NCI-H345 (cell line): Measurements from ENCODE around the gene PROM1.
A peak's percentile ranks its signal among the peaks of the same experiment; 100 is the strongest.

ENCODE experiments used
- DNase-seq: peaks from one replicate; lab custom pipeline; 2025; lab: John Stamatoyannopoulos, UW

The PROM1 gene

GRCh38 chr4:16109256-16109655 lies 25.4 kb upstream of the PROM1 start:
- DNase-seq = no peak

- DNase-seq = no peak
Observed at GRCh38 chr4:16106956-16107355, 23.1 kb upstream of the PROM1 start.

- no peak for DNase-seq
Observed at GRCh38 chr4:16104520-16104919, 20.7 kb upstream of the PROM1 start.

- no peak for DNase-seq
Observed at GRCh38 chr4:16102356-16102755, 18.5 kb upstream of the PROM1 start.

DNA sequence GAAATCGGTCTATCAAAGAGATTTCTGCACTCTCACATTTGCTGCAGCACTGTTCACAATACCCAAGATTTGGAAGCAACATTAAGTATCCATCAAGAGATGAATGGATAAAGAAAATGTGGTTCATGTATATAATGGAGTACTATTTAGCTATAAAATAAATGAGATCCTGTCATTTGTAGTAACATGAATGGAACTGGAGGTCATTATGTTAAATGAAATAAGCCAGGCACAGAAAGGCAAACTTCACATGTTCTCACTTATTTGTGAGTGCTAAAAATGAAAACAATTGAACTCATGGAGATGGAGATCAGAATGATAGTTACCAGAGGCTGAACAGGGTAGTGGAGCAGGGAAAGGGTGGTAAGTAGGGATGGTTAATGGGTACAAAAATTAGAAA lies 17.0 kb upstream of the PROM1 start:
- DNase-seq = no peak

DNA sequence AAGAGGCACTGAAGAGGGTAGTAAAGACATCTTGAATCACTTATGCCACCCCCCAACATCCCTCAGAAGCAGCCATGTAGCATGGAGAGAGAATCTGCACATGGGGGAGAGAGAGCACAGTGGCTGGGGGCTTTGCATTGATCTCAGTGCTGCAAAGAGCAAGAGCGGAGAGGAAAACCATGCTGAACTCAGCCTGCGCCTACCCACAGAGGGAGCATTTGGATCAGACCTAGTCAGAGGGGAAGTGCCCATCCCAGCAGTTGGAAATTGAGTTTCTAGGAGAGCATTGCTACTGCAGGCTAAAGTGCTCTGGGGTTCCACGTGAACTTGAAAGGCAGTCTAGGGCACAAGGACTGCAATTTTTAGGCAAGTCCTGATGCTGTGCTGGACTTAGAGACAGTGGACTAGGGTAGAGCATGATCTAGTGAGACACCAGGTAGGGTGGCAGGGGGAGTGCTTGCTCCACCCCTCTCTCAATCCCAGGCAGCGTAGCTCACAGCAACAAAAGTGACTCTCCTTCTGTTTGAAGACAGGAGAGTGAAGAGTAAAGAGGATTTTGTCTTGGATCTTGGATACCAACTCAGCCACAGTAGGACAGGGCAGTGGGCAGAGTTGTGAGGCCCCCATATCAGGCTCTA lies 9.0 kb upstream of the PROM1 start:
- no peak for DNase-seq

- DNase-seq = no peak
Observed at GRCh38 chr4:16090096-16090705, 6.4 kb upstream of the PROM1 start.

DNA sequence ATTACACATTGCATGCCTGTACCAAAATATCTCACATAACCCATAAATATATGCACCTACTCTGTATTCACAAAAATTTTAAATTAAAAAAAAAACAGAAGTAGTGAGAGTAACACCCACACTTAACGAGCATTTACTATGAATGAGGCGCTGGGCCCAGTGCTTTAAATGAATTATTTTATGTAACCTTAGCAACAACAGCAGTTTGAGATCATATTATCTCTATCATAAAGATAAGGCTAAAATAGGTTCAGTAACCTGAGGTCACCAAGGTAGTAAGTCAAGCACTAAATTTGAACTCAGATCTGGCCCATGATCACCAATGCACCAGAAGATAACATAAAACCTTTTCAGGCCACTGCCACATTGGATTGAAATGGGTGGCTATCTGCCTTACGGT lies 5.3 kb upstream of the PROM1 start:
- DNase-seq = no peak

DNA sequence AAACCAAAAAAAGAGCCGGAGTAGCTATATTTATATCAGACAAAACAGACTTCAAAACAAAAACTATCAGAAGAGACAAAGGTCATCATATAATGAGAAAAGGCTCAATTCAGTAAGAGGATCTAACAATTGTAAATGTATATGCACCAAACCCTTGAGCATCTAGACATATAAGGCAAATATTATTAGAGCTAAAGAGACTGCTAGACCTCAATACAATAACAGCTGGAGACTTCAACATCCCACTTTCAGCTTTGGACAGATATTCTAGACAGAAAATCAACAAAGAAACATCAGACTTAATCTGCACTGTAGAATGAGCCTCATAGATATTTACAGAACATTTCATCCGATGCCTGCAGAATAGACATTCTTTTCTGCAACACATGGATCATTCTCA lies 4.8 kb upstream of the PROM1 start:
- DNase-seq = no peak

GRCh38 chr4:16085822-16086221 lies 2.0 kb upstream of the PROM1 start:
- DNase-seq = no peak

GRCh38 chr4:16082426-16083240 lies 1.2 kb downstream of the PROM1 start:
- peak; percentile 37 for DNase-seq

DNA sequence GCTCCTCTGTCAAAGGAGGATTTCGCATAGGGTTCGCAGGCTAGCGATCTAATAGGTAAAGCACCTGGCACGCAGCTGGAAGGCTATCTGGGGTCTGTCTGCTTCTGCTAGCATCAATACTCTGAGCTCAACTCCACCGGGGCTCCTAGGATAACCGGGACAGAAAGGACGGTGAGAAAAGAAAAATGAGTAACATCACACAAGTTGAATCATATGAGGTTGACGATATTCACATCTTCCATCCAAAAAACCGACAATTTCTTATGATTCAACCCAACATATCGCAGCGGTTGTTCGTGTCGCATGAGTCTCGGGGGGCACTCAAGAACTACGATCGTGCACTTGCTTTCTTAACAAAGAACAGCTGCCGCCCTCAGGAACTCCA lies 1.8 kb downstream of the PROM1 start:
- no peak for DNase-seq

- DNase-seq = no peak
Observed at GRCh38 chr4:16079046-16079445, 4.8 kb downstream of the PROM1 start.

- no peak for DNase-seq
Observed at GRCh38 chr4:16078195-16078760, 5.5 kb downstream of the PROM1 start.

GRCh38 chr4:16077786-16078185 lies 6.0 kb downstream of the PROM1 start:
- DNase-seq = no peak

- no peak for DNase-seq
Observed at GRCh38 chr4:16075975-16076757, 7.7 kb downstream of the PROM1 start.

DNA sequence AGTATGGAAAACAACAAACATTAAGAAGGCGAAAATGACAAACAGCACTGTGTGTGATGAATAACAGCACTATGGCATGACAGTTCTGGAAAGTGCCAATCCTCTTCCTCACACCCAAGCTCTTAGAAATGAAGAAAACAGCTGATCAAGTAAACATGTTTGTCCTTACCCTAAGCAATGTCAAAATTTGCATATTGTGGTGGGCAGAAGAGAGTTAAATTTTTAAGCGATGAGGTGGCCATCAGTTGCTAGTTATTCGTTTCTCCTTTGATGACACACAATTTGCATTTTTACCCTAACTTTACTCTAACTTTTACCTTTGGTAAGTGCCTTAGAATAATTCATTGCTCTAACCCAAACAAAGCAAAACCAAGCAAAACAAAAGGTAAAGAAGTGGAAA lies 8.8 kb downstream of the PROM1 start:
- DNase-seq = no peak

- no peak for DNase-seq
Observed at GRCh38 chr4:16072168-16072567, 11.7 kb downstream of the PROM1 start.

DNA sequence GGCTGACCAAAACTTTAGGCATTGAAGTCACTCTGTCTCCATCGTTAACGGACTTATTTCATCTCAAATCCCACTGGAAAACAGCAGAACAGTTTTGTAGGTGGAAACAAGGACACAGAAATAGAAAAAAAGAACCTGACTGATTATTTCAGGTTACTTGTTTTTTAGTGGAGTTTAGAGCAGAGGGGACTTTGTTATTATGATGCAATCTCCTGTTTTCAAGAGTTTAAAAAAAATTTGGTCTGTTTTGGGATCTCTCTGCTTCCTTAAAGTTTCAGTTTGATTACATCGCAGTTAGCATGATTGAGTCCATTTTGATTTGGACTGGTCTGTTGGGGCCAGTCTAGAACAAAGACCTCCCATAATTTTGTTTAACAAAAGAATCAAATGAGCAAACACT lies 13.6 kb downstream of the PROM1 start:
- DNase-seq = no peak

DNA sequence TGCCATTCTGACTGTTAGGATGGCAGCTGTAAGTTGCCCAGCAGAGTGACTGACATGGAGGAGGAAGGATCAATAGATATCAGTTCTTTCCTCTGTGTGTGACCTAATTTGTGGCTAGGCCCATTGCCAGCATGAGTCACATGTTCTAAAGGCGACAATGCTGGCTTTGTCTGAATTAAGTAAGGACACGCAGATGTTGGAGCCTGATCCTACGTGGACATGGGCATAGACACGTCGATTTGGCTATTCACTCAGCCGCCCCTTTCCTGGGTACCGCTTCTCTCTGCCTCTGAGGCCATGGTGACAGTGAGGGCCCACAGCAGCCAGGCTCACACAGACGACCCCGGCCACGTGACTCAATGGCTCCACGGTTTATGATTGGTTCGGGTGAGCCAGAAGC lies 16.3 kb downstream of the PROM1 start:
- DNase-seq = peak; percentile 36

GRCh38 chr4:16066586-16067128 lies 17.2 kb downstream of the PROM1 start:
- no peak for DNase-seq

GRCh38 chr4:16065066-16065465 lies 18.8 kb downstream of the PROM1 start:
- no peak for DNase-seq
